Stimulated activated CD4-positive, alpha-beta T cell treated with anti-CD3 and anti-CD28 coated beads, Interleukin-15, amount 100 ng/mL, for 24 hours (primary cell): ENCODE results near the gene AOC2.
"Not testable (repeated sequence)": the region's sequence is repeated elsewhere in the genome, so short reads cannot be mapped to it uniquely, and the experiment has no call there.

Experiments used
- DNase-seq: peaks from one replicate; pipeline ENCODE4 v3.0.0-alpha.2; 2020

Gene AOC2

DNA sequence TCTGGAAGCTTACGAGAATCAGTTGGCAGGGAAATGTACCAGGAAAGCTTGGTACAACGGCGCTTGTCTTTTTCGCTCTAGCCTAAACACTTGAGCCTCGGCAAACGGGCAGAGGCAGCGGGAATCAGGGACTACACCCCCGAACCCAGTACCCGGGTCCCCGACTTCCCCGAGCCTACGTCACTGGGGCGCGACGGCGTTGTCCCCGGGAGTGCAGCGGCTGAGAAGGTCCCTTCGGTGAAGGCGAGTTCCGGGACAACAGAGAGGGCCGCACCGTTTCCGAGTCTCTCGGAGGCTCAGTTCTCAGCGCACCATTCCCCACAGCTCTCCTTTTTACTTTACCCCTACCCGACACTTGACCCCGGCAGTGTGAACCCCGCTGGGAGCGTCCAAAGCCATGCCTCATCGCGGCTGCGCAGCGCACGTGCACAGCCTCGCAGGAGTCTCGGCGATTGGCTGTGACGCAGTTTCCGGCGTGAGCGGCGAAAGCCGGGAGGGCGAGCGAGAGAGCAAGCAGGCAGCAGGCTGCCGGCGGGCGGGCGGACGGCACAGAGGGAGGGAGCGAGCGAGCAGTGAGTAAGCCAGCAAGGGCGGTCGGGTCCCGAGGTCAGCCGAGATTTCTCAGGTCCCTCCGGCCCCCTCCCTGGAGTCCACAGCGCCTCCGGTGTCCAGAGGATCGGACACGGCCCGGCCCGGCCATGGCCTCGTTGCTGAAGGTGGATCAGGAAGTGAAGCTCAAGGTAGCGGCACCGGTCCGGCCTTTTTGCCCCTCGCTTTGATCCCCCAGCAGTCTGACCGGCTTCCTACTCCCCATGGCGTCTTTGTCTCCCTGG lies 11.2 kb upstream of the AOC2 start, which contains the start of gene PSME3:
TSS of gene PSME3 (plus strand) at position 464 of the 833 bp plus-strand sequence. CDS start at position 699, 235 bp downstream.
- peak; percentile 93 for DNase-seq

GRCh38 chr17:42833767-42834422 lies 10.5 kb upstream of the AOC2 start:
- DNase-seq = no peak

DNA sequence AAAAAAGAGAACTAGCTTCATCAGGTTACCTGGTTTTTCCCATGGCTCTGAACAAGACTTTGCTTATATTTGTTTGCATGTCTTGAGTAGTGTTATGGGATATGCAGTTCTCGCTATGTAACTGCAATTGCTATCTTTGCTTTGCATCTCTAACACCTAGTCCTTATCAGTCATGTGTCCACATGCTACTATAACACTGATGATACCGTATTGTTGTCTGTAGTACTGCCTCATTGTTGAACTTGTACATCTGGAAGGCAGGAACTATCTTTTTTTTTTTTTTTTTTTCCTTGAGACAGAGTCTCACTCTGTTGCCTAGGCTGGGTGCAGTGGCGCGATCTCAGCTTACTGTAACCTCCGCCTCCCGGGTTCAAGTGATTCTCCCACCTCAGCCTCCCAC lies 8.6 kb upstream of the AOC2 start:
- DNase-seq = no peak

GRCh38 chr17:42841975-42842685 lies 2.2 kb upstream of the AOC2 start:
- no peak for DNase-seq

- DNase-seq = no peak
These were observed 934 bp upstream of the AOC2 start for GRCh38 chr17:42843358-42843934.

DNA sequence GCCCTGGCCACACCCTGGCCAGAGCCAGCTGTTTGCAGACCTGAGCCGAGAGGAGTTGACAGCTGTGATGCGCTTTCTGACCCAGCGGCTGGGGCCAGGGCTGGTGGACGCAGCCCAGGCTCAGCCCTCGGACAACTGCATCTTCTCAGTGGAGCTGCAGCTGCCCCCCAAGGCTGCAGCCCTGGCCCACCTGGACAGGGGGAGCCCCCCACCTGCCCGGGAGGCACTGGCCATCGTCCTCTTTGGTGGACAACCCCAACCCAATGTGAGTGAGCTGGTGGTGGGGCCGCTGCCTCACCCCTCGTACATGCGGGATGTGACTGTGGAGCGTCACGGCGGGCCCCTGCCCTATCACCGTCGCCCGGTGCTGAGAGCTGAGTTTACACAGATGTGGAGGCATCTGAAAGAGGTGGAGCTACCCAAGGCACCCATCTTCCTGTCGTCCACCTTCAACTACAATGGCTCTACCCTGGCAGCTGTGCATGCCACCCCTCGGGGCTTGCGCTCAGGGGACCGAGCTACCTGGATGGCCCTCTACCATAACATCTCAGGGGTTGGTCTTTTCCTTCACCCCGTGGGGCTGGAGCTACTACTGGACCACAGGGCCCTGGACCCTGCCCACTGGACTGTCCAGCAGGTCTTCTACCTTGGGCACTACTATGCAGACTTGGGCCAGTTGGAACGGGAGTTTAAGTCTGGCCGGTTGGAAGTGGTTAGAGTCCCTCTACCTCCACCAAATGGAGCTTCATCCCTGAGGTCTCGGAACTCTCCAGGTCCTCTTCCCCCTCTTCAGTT lies 578 bp downstream of the AOC2 start:
- no peak for DNase-seq

DNA sequence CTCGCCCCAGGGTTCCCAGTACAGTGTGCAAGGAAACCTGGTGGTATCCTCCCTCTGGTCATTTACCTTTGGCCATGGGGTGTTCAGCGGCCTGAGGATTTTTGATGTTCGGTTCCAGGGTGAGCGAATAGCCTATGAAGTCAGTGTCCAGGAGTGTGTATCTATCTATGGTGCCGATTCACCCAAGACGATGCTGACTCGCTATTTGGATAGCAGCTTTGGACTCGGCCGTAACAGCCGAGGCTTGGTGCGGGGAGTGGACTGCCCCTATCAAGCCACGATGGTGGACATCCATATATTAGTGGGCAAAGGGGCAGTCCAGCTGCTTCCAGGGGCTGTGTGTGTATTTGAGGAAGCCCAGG lies 1.2 kb downstream of the AOC2 start:
- DNase-seq = no peak

- DNase-seq = peak; percentile 68
These were observed 1.7 kb downstream of the AOC2 start for GRCh38 chr17:42845918-42846593.

DNA sequence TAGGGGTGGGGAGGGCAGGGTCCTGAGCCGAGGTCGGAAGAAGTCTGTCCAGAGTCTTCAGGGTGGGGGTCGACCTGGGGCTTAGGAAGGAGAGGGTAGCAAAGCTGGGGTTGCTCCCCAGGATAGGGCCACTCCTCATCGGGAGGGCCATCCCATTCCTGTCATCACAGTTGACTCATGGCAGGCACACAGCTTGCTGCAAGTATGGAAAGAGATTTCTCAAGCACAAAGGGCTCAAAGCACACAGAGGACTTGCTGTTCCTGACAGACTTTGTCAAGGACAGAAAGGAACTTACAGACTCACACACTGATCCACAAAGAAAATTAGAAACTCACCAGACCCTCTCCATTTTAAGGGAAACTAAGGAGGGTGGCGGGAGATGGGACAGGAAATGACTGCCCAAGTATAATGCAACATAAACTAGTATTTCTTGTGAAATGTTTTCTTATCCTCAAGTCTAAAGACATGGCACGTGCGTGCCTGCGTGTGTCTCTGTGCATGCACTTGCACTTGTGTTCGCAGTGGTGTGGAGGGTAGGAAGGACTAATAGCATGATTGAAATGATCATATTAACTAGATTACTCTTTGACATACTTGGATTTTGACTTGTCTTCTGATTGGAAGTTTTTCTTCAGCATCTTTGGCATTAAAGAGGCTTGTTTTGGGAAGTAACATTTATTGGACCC lies 2.4 kb downstream of the AOC2 start:
- no peak for DNase-seq

GRCh38 chr17:42848093-42848492 lies 3.7 kb downstream of the AOC2 start:
- DNase-seq = no peak

DNA sequence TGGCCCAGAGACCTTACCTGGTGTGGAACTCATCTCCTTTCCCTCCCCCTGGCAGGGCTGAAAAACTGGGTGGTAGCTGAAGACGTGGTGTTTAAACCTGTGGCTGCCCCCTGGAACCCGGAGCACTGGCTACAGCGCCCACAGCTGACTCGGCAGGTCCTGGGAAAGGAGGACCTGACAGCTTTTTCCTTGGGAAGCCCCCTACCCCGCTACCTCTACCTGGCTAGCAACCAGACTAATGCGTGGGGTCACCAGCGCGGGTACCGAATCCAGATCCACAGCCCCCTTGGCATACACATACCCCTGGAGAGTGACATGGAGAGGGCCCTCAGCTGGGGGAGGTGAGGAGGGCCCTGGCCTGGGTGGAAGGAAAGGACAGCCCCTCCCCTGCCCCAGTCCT lies 4.7 kb downstream of the AOC2 start:
- DNase-seq = no peak

- no peak for DNase-seq
These were observed 5.2 kb downstream of the AOC2 start for GRCh38 chr17:42849451-42850181.

GRCh38 chr17:42850954-42851353 lies 6.6 kb downstream of the AOC2 start, which contains the start of gene AOC3:
Gene AOC3, plus strand, starts transcription at chr17:42851199. Its CDS starts 145 bp downstream, at chr17:42851344.
- no peak for DNase-seq

GRCh38 chr17:42851371-42852240 lies 7.2 kb downstream of the AOC2 start:
- DNase-seq = not testable (repeated sequence)

- DNase-seq = no peak
These were observed 8.0 kb downstream of the AOC2 start for GRCh38 chr17:42852351-42852750.

DNA sequence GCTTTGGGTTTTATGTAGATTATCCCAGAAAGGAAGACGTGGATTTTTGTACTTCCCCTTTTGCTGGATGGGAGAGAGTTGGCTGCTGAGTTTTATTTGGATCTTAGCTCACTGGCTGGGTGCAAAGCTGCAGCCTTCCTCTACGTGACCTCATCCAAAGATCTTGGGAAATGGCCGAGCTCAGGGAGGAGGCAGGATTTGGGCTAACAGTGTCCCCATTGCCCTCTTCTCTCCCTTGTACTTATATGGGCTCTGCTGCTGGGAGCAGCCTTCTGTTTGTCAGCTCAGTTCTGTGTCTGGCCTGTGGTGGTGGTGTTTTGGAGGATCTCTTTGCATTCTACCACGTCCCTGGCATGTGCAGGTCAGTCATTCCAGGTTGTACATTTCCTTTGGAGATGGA lies 8.6 kb downstream of the AOC2 start:
- DNase-seq = no peak

DNA sequence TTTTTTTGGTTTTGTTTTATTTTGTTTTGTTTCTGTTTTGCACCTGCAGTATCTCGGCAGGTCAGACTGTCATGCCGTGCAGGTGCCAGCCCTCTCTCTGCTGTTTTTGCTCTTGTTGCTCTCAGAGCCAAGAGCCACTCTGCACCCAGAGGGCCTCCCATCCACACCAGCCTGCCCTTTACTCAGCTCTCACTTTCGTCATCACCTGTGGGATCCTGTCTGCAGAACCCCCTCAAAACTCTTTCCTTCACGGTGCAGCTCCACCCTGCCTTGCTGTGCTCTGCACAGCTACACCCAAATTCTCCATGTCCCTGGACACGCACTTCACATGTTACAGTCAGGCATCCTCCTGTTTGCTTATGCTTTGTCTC lies 9.2 kb downstream of the AOC2 start:
- no peak for DNase-seq

DNA sequence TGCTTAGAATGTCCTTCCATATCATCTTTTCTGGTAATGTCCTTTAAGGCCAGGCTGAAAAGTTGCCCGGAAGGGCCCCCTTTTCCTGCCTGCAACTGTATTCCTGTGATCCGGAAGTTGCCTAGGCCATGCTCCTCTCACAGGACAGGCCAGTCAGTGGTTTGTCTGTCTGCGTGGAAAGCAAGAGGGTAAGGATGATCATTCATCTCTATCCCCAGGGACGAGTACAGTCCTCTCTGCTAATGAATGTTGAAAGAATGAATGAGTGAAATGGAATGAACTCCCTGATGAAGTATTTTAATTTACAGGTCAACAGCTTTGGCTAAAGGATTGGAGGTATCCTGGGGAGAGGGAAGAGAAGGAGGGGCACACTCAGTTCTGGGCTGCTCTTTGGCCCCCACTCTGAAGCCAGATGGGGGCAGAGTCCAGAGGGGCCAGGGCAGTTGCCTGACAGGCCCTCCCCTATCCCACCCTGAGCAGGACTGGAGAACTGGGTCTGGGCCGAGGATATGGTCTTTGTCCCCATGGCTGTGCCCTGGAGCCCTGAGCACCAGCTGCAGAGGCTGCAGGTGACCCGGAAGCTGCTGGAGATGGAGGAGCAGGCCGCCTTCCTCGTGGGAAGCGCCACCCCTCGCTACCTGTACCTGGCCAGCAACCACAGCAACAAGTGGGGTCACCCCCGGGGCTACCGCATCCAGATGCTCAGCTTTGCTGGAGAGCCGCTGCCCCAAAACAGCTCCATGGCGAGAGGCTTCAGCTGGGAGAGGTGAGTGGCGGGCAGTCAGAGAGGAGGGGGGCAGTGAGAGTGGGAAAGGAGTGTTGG lies 9.8 kb downstream of the AOC2 start:
- no peak for DNase-seq
